Measurements from ENCODE around the gene CAPN12.

Gene CAPN12

DNA sequence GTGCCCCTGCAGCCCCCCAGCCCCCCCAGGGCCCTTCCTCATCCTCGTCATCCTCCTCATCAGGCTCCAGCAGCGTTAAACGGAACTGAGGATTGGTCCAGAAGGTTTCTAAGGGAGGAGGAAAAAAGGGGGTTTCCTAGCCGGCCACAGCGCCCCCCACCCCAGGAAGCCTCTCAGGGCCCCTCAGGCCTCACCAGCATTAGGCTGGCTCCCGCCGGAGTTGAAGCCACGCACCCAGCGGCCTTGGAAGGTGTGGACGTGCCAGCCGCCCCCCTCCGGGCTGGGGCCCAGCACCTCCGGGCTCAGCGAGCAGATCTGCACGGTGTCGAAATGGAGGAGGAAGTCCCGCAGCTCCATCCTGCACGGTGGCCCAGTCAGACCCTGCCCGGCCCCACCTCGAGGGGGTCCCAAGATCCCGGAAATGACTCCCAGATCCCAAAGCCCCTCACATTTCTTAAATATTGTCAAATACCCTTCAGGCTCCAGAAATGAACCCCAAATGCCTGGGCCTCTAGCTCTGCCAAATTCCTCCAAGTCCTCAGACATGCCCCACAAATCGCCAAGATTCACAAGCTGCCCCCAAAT, 6.9 kb downstream of the CAPN12 start:
- DNase-seq (ENCODE audit: low spot score), result no peak

DNA sequence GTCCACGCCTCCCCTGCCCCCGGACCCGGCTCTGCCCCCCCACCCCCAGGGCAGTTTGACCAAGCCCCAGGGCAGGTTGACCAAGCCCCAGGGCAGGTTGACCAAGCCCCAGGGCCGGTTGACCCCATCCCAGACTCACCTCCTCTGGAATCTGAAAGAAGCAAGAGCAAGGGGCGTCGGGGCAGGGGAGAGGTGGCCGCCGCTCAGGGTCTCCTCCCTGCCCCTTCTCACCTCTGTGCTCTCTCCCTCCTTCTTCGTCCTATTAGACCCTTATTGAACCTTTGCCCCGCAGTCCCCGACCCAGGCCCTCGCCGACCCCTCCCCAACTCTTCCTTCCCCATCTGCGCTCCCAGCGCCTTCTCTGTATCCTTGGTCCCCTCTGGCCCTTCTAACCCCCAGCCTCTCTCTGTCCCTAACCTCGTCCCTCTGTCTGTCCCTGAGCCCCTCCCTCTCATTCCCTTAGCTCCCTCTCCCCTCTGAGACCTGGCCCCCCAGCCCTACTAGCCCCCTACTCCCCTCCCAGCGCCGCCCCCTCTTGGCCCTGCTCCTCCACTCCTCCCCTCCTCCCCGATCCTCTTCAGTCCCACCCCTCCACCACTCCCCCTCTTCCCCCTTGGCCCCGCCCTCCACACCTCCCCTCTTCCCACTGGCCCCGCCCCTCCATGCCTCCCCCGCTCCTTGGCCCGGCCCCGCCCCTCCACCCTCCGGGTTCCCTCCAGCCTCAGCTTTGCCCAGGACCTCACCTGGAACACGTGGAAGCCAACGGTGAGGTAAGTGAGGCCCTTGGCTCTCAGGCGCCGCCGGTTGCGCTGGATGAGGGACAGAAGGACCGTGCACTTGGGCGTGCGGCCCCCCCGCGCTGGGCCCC, 7.6 kb downstream of the CAPN12 start:
- DNase-seq (ENCODE audit: low spot score), result no peak

DNA sequence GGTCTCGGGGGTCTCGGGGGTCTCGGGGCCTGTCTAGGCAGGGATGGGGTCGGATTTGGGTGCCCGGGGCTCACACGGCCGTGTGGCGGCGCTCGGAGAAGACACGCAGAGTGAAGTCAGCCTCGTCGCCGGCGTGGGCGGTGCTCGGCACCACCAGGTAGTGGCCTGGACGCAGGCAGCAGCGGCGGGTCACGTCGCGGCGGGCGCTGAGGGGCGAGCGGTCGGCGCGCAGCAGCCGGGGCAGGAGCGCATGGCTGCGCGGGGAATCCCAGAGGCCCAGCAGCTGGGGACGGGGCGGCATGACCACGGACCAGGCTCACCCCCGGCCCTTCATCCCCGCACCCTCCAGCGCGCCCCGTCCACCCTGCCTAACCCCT, 8.2 kb downstream of the CAPN12 start:
- DNase-seq (ENCODE audit: low spot score), result no peak

DNA sequence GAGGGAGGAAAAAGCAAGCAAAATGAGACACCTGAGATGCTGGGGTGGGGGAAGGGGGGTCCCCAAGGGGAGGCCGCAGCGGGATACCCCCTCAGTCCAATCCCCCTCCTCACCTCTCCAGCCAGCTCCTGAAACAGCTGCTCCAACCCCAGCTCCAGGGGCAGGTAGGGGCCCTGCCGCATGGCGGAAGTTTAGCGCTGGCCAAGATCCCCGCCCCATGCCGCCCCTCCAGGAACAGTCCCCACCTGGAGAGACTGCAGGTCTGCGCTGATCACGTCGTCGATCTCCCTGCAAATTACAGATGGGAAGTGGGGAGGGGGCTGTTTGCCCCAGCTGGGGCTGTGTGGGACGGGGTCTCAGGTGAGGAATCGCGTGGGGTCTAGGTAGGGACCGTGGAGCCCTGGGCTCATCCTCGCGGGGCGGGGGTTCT, 9.0 kb downstream of the CAPN12 start:
- DNase-seq (ENCODE audit: low spot score), result no peak

DNA sequence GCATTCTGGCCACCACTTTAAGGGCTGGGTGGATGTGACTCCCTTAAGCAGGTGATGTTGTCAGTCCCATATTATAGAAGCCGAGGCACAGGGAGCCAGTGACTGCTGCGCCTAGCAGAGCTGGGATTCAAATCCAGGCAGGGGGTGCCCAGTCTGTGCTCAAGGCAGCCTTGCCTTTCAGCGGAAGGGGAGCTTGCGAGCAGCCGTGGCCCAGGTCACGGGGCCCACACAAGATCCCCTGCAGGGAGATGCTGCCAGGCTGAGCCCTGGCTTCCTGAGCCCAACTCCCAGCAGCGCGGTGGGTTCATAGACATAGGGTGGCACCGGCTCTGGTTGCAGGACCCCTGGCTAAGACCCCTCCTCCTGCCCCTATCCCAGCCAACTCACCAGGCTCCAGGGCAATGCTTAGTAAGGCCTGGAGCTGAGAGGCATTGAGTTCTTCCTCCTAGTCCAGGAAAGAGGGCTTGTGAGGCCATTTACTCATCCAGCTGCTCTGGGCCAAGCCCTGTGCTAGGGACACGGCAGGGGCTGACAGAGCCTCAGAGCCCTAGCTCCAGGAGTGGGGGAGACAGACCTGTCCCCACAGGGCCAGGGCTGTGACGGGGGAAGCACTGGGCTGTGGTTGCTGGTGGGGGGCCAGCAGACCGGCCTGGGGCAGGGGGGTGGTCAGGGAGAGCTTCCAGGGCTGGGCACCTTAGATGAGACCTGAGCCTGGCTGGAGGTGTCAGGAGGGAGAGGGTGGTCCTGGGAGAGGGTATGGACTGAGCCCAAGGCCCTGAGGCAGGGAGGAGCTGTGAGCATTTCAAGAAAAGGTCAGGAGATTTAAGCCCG, 9.6 kb downstream of the CAPN12 start:
- DNase-seq (ENCODE audit: low spot score), result no peak

- no peak for DNase-seq (ENCODE audit: low spot score)
Measured at GRCh38 chr19:38734176-38734425, 10.2 kb downstream of the CAPN12 start.

DNA sequence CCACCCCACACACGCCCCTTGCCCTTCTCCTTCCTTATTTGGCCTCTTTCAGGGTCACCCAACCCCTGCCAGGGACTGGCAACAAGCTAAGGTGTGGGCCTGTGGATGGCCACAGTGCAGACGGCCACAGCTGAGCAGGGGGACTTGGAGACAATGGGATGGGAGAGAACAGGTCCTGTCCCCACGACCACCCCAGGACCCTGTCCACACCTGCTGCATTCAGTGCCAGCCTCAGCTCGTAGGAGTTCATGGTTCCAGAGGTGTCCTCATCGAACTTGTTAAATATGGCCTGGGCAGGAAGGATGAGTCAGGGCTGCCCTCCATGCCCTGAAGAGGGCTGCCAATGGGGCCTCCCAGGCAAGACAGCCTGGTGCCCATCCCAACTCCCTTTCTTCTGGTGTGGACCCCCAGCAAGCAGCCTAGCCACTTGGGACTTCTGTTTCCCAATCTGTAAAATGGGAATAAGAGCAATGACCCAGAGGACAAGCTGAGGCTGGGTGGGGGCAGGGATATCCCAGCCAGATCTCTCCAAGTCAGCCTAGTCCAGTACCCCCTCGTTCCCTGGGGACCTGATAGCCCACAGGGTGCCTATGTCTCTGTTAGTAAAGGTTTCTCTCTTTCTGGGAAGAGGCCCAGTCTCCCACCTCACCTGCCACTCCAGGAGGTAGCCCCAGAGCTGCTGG, 10.6 kb downstream of the CAPN12 start:
- DNase-seq (ENCODE audit: low spot score), result no peak

GRCh38 chr19:38733241-38733492, 11.1 kb downstream of the CAPN12 start:
- DNase-seq (ENCODE audit: low spot score), result no peak

DNA sequence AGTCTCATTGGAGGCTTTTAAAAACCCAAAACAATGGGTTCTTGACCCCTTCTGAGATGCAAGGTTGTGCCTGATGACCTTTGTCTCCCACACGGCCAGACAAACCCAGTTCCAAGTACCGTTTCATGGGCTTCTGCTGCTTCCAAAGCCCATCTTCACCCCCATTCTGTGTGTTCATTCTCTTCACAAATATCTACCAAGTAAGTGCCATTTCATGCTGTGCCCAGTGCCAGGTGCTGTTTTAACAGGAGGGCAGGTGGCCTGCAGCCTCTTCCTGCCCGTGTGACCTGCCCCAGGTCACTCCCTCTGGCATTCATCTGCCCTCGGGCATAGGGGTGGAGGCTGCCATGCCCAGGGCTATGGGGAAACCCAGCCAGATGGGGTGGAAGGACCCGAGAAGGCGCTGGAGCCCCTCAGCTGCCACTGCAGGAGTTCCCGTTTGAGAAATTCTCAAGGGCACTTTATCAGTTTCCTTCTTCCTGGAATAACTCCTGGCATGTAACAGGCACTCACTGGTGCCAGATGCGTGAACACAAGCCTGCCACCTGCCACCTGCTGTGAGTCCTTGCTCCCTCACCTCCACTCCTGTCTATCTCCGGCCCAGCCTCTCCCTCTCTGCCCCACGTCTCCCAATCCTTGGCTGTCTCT, 12.5 kb downstream of the CAPN12 start:
- DNase-seq (ENCODE audit: low spot score), result no peak

DNA sequence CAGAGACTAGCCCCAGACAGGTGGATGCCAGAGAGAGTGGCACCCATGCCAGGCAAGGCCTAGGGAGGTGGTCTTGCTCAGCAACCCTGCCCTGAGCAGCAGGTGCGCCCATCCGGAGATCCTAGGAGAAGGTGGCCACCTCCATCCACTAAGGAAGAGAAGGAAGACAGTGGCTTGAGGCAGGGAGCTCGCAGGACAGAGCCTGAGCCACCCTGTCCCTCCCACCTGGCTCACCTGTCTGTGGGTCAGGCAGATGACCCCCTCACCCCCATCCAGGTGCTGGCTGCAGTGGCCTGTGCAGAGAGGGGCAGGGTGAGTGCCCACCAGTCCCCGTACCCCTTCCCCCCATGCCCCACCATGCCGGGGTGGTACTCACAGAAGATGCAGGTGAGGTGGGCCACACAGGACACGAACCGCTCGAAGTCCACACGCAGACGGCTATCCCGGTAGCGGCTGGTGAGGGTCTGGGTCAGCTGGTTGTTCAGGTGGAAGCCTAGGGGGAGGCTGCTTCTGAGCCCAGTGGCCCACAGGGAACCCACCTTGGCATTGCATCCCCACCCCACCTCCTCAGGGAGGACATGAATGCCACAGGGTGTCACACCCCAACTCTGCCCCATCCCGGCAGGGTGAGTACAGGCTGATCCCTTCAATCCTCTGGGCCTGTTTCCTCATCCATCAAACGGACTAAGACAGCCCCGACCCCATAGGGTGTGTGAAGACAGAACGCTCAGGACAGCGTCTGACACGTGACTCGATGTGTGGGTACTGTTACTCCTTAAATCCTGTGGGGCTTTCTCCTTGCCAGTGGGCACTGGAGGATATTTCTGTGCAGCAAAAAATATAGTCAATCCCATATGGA, 13.3 kb downstream of the CAPN12 start:
- DNase-seq (ENCODE audit: low spot score), result no peak

DNA sequence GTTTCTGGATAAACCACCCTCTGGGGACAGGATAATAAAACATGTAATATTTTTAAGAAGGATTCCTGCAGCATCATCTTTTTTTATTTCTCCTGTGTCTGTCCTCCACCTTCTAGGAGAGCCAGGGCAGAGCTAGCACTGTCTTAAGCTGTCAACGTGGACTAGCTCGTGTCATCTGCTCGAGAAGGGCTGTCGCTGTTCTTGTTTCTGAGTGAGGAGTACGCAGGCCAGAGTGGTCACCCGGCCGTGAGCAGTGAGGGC, 13.9 kb downstream of the CAPN12 start:
- DNase-seq (ENCODE audit: low spot score), result no peak

GRCh38 chr19:38729653-38730469, 14.4 kb downstream of the CAPN12 start:
- no peak for DNase-seq (ENCODE audit: low spot score)

DNA sequence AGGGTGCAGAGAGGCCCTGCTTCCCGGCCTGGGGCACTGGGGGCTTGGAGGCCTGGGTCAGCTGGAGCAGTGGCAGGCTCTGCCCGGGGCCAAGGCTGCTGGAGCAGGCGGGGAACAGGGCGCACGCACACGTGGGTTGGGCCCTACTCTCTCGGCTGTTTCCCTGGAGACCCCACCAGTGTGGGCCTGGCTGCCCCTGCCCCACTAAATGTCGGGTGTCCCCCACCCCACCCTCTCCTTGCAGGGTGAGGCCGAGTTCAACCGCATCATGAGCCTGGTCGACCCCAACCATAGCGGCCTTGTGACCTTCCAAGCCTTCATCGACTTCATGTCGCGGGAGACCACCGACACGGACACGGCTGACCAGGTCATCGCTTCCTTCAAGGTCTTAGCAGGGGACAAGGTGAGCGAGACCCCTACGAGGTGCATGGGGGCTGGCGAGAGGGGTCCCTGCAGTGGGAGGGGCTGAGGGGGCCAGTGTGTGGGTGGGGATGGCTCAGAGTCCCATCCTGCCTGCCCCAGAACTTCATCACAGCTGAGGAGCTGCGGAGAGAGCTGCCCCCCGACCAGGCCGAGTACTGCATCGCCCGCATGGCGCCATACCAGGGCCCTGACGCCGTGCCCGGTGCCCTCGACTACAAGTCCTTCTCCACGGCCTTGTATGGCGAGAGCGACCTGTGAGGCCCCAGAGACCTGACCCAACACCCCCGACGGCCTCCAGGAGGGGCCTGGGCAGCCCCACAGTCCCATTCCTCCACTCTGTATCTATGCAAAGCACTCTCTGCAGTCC, 15.3 kb downstream of the CAPN12 start:
- no peak for DNase-seq (ENCODE audit: low spot score)

GRCh38 chr19:38727868-38728660, 16.2 kb downstream of the CAPN12 start:
- DNase-seq (ENCODE audit: low spot score), result no peak

DNA sequence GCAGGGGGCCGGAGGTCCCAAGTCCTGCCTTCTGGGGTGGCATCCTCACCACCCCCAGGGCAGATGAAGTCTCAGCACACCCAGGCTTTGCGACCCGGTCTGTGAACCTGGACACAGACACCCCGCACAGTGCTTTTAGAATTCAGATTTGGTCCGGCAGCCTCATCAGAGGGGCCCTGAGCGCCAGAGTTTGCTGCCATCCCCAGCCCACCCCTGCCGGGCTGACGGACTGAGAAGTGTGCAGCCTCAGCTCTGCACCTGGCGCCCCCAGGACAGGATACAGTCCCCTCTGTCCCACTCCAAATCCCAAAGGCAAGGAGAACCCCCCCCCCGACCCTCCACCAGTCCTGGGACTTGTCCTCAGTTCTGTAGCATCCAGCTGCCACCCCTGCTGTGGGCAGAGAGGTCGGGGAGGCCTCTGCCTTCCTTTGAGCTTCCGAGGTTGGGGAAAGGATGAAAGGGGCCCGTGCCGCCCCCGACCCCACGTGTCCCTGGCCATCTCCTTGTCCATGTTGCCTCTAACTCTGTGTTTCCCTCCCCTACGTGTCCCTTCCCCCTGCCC, 16.9 kb downstream of the CAPN12 start:
- DNase-seq (ENCODE audit: low spot score), result no peak

- DNase-seq (ENCODE audit: low spot score), result no peak
Measured at GRCh38 chr19:38726761-38727301, 17.4 kb downstream of the CAPN12 start.

DNA sequence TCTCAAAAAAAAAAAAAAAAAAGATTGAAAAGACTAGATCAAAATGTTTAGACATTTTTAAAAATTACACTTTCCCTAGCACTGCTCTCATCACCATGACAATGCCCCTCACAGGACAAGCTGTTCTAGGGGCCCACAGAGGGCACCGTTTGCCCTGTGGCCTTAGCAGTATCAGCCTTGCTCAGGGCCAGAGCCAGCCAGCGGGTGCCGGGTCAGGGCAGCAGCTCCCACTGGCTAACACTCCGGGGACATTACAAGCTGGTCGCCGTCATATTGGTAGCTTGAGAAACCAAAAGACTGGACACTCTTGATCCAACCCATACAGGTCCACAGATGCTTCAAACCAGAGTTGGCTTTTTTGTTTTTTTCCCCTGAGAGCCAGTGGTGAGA, 18.0 kb downstream of the CAPN12 start:
- DNase-seq (ENCODE audit: low spot score), result no peak

DNA sequence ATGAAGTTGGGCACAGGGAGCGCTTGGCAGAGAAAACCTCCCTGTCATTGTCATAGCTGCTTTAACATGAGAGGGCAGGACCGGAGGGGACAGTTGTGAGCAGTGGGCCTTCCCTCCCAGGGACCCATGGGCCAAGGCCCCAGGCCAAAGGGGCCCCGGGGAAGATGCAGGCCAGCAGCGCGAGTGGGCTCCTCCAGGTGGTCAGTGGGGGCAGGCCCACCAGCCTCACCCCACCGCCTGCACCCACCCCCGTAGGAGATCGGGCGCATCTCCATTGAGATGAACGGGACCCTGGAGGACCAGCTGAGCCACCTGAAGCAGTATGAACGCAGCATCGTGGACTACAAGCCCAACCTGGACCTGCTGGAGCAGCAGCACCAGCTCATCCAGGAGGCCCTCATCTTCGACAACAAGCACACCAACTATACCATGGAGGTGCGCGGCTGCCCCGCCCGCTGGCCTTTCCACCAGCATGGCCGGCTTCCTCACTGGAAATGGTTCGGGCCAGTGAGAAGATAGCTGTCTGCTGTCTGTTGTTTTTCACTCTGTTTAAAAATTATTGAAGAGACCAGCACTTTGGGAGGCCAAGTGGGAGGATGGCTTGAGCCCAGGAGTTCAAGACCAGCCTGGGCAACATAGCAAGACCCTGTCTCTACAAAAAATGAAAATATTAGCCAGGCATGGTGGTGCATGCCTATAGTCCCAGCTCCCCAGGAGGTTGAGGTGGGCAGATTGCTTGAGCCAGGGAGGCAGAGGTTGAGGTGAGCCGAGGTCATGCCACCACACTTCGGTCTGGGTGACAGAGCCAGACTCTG, 18.6 kb downstream of the CAPN12 start:
- DNase-seq (ENCODE audit: low spot score), result no peak
